GM12875 (cell line): ENCODE measurements around the gene DMRT3.

Source experiments
- H3K4me3 ChIP-seq: one replicate; pipeline ENCODE4 v1.5.1; 2011; ENCODE audit warnings: low read depth, low read length, control low read depth
- CTCF ChIP-seq: IDR thresholded peaks from 2 replicates; pipeline ENCODE4 v1.5.1; 2011; ENCODE audit warnings: low read depth, mild to moderate bottlenecking, control low read depth, inconsistent platforms, low read length, moderate library complexity, borderline replicate concordance; ENCODE audit not compliant: insufficient read depth

The DMRT3 gene

DNA sequence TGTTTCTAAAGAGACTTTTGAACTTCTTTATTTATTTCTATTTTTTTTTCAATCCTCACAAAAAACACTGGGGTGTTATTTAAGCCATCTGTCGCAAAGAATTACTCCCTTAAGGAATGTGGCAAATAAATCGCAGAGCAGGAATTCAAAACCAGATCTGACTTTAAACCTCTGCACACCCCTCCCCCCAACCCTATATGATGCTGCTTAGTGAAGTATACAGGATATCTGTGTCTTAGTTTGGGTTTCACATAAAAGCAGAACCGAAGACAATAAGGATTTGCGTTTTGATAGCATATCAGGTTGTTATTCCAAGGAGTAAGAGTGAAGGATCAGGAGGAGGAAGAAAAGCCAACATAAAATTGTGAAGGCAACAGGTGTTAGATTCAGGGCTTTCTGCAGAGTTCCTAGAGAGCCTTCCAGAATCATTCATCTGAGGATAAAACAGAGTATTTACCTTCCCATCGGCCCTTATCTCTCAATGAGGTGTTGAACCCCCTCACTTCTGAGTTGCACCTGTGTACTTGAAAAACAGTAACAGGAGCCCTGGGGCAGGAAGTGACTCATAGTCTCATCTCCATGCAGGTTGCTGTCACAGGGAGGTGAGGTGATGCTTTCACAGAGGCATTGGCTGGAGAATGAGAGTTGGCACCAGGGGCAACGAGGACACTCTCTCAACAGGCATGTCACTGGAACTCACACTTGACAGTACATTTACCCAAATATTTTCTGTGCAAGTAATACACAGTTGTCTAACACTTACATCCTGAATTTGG lies 33.5 kb upstream of the DMRT3 start:
- no peak for TF ChIP-seq CTCF
- no peak overlapping the region for H3K4me3 ChIP-seq

DNA sequence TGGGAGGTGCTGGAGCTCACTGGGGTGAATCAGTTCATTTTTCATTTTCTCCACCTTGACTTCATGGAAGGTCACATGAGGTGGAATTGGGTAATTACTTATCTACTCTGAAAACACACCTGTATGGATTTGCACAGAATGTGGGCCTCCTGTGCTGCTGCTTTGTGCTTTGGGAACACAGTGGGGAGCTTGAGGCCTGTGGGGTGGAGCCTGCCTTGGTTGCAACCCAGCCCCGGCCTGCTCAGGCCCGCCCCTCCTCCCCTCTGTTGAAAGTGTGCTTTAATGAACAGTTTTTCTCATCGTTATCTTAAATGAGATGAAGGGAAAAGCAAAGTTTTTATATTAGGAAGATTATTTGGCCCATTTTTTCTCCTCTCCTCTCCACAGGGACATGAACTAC lies 28.5 kb upstream of the DMRT3 start:
- no peak for TF ChIP-seq CTCF
- no peak overlapping the region for H3K4me3 ChIP-seq

DNA sequence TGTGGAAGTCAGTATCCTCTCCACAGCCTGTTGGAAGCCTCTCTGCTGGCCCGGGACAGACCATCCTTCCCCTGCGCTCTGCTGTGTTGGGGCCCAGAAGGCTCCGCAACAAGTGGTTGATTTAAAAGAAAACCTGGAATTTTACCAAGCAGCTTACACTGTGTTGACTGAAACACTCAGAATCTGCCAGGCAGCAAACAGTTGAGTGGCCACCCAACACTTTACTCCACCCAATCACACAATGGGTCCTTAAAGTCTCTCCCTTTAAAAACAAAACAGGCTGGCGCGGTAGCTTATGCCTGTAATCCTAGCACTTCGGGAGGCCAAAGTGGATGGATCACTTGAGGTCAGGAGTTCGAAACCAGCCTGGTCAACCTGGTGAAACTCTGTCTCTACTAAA lies 28.0 kb upstream of the DMRT3 start:
- TF ChIP-seq CTCF = no peak
- no peak overlapping the region for H3K4me3 ChIP-seq

GRCh38 chr9:950139-950538 lies 26.3 kb upstream of the DMRT3 start:
- TF ChIP-seq CTCF = no peak
- no peak overlapping the region for H3K4me3 ChIP-seq

DNA sequence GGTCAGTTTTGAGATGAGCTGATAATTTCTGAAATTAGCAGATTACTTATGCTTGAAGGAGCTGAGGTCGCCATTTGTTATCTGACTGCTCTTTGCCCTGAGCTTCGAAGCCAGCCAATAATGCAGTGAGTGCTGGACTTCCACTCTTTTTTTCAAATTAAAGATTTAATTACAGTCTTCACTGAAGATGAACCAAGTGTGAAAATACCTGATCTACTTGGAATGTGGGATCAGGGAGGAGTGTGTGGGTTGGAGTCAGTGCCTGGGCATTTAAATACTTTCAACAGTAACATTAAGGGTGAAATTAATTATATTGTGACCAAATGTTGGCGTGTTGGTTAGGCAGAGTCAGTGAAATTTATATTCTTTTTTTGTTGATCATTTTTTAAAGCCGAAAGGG lies 23.9 kb upstream of the DMRT3 start:
- TF ChIP-seq CTCF = no peak
- no peak overlapping the region for H3K4me3 ChIP-seq

DNA sequence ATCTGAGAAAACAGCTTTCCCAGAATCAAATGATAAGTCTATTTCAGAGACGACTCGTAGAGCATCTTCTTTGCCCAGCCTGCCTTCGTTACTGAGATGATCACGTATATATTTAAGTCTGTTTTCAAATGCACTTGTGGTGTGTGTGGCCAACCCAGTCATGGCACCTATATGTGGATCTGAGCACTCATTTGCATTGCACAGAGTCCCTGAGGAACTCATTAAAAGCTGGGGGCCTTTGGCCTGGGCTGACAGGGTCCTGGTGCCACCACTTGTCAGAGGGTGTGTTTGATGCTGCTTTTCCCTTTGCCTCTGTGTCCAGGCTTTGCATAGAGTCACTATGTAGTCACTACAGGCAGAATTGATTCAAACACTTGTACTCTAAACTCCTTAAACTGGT lies 17.4 kb upstream of the DMRT3 start:
- no peak overlapping the region for H3K4me3 ChIP-seq
- TF ChIP-seq CTCF = no peak

DNA sequence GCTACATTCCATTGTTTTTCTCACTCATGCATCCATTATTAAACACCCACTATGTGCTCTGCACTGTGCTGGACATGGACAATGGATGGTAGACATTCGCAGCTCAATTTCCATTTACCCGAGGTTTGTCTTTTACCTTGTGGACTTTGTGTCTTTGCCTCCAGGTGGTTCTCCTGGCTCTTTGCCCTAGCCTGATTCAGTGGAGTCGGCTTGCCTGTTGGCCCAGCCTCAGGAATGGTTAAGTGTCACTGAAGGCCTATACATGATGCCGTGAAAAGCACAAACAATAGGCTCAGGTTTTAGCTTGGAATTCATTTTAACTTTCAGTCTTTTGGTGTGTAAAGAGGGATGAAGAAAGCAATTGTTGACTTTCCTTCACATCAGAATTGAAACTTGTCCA lies 16.5 kb upstream of the DMRT3 start:
- no peak overlapping the region for H3K4me3 ChIP-seq
- TF ChIP-seq CTCF = no peak
